Activated CD8-positive, alpha-beta memory T cell treated with anti-CD3 and anti-CD28 coated beads, Interleukin-2, amount 50 U/mL, for 24 hours (primary cell): Measurements from ENCODE around the gene PTGDS.

Experiments
- DNase-seq: peaks from one replicate; pipeline ENCODE4 v3.0.0-alpha.2; 2020; ENCODE audit errors: extremely low read depth

The PTGDS gene

GRCh38 chr9:136977223-136977622 lies at the start of gene PTGDS:
TSS of gene PTGDS (plus strand) at chr9:136977504. CDS start at chr9:136977579, 75 bp downstream.
- no peak for DNase-seq

- no peak for DNase-seq
Observed at GRCh38 chr9:136928591-136928990, 48.7 kb upstream of the PTGDS start.

- no peak for DNase-seq
Observed at GRCh38 chr9:136930014-136930413, 47.3 kb upstream of the PTGDS start.

GRCh38 chr9:136931611-136932130 lies 45.6 kb upstream of the PTGDS start:
- no peak for DNase-seq

- no peak for DNase-seq
Observed at GRCh38 chr9:136934277-136934676, 43.0 kb upstream of the PTGDS start.

- DNase-seq: no peak
Observed at GRCh38 chr9:136935651-136936050, 41.7 kb upstream of the PTGDS start.

- DNase-seq: no peak
Observed at GRCh38 chr9:136936645-136937170, 40.6 kb upstream of the PTGDS start.

- DNase-seq: no peak
Observed at GRCh38 chr9:136937186-136938001, 39.9 kb upstream of the PTGDS start.

- DNase-seq: no peak
Observed at GRCh38 chr9:136939431-136939995, 37.8 kb upstream of the PTGDS start.

- no peak for DNase-seq
Observed at GRCh38 chr9:136939996-136940525, 37.2 kb upstream of the PTGDS start.

- no peak for DNase-seq
Observed at GRCh38 chr9:136940526-136941230, 36.6 kb upstream of the PTGDS start.

GRCh38 chr9:136941231-136942111 lies 35.8 kb upstream of the PTGDS start:
- DNase-seq: no peak

- no peak for DNase-seq
Observed at GRCh38 chr9:136942112-136942880, 35.0 kb upstream of the PTGDS start.

GRCh38 chr9:136942881-136943230 lies 34.4 kb upstream of the PTGDS start:
- DNase-seq: no peak

- DNase-seq: no peak
Observed at GRCh38 chr9:136943291-136944211, 33.8 kb upstream of the PTGDS start.

GRCh38 chr9:136944212-136944518 lies 33.1 kb upstream of the PTGDS start:
- DNase-seq: no peak

- DNase-seq: peak; percentile 72
Observed at GRCh38 chr9:136944519-136945332, 32.6 kb upstream of the PTGDS start, which contains the start of the genes C8G and FBXW5. TSS of gene C8G (plus strand) at chr9:136945243. CDS start at chr9:136945321, 78 bp downstream. TSS of gene FBXW5 (minus strand) at chr9:136944738. CDS start at chr9:136944083, 655 bp downstream.
